SU-DHL-6 (cell line): ENCODE measurements around the gene CD2.

Experiments used
- H2AFZ ChIP-seq: fragments of 200-600 bp; sonication (generic); 2 replicates; pipeline ENCODE4 v1.6.1; 2014; ENCODE audit warnings: low read depth, mild to moderate bottlenecking, moderate library complexity, mixed read lengths, antibody characterized with exemption, low read length; ENCODE audit not compliant: severe bottlenecking
- H3F3A ChIP-seq: fragments of 200-600 bp; shearing (Covaris generic); 2 replicates; pipeline ENCODE4 v1.6.0; 2016; ENCODE audit warnings: antibody characterized with exemption, mild to moderate bottlenecking; ENCODE audit not compliant: insufficient read depth
- H3K27ac ChIP-seq: fragments of 200-600 bp; sonication (generic); 2 replicates; pipeline ENCODE4 v1.5.1; 2016; ENCODE audit warnings: low read depth, mild to moderate bottlenecking, low read length, moderate library complexity, mixed read lengths
- H3K27me3 ChIP-seq: fragments of 200-600 bp; sonication (generic), shearing (Covaris generic); 2 replicates; pipeline ENCODE4 v1.6.0; 2014; ENCODE audit warnings: mild to moderate bottlenecking, low read length
- H3K36me3 ChIP-seq: fragments of 200-600 bp; sonication (generic); 2 replicates; pipeline ENCODE4 v1.6.1; 2014; ENCODE audit warnings: mild to moderate bottlenecking, low read length, mixed read lengths
- H3K4me2 ChIP-seq: fragments of 300-600, 200-600 bp; shearing (Covaris generic), sonication (generic); 2 replicates; pipeline ENCODE4 v1.6.0; 2014; ENCODE audit warnings: low read length, low read depth, mild to moderate bottlenecking; ENCODE audit not compliant: poor library complexity, severe bottlenecking
- H3K4me3 ChIP-seq: fragments of 200-600 bp; sonication (generic); 2 replicates; pipeline ENCODE4 v1.5.1; 2014; ENCODE audit warnings: antibody characterized with exemption, low read length, mild to moderate bottlenecking, mixed read lengths; ENCODE audit not compliant: insufficient read depth, poor library complexity, severe bottlenecking
- H3K79me2 ChIP-seq: fragments of 200-600 bp; sonication (generic); 2 replicates; pipeline ENCODE4 v1.6.1; 2014; ENCODE audit warnings: mild to moderate bottlenecking, low read length, moderate library complexity; ENCODE audit not compliant: insufficient read depth
- H3K9ac ChIP-seq: fragments of 200-600 bp; sonication (generic); 2 replicates; pipeline ENCODE4 v1.7.0; 2014; ENCODE audit warnings: mild to moderate bottlenecking, low read length
- H3K9me2 ChIP-seq: fragments of 200-600 bp; sonication (generic); replicated peaks from 2 replicates; pipeline ENCODE4 v1.6.1; 2014; ENCODE audit warnings: low read length; ENCODE audit not compliant: insufficient read depth
- H3K9me3 ChIP-seq: fragments of 200-600 bp; sonication (generic); 2 replicates; pipeline ENCODE4 v1.6.1; 2014; ENCODE audit warnings: low read length, mixed read lengths; ENCODE audit not compliant: insufficient read depth
- H4K20me1 ChIP-seq: fragments of 200-600 bp; sonication (generic); 2 replicates; pipeline ENCODE4 v1.6.1; 2014; ENCODE audit warnings: low read depth, mild to moderate bottlenecking, antibody characterized with exemption, low read length, moderate library complexity, mixed read lengths
- CTCF ChIP-seq: fragments of 200-600 bp; sonication (generic); IDR thresholded peaks from one replicate; pipeline ENCODE4 v1.5.1; 2017; ENCODE audit warnings: antibody characterized with exemption, mild to moderate bottlenecking, low read length, moderate library complexity; ENCODE audit not compliant: insufficient read depth, poor library complexity, severe bottlenecking
- EZH2phosphoT487 ChIP-seq: fragments of 200-600 bp; sonication (generic), shearing (Covaris generic); conservative IDR thresholded peaks from 2 replicates; pipeline ENCODE4 v1.6.1; 2018; ENCODE audit warnings: mild to moderate bottlenecking, antibody characterized with exemption, low read length, moderate library complexity, mixed read lengths

CD2 gene

DNA sequence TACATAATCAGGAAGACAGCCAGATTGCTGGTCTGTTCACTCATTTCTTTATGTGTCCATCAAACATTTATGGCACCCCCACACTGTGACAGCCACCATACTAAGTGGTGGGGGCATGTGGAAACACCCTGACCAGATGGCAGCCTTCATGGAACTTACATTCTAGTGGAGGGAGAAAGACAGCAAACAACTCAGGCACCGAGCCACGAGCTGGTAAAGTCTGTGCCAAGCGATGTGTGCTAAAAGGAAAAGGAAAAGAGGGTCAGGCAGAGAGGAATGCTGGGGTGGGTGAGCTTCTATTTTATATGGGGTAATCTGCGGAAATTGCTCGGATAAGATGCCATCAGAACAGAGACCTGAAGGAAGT, 33.2 kb upstream of the CD2 start:
- Histone ChIP-seq H3K27ac (no peak overlapping the region), H2AFZ (no peak overlapping the region), H3K9ac (no peak overlapping the region), H3F3A (no peaks in the 10 kb centered on the region), H3K9me3 (no peaks in the 10 kb centered on the region), H3K27me3 (no peaks in the 10 kb centered on the region), H3K9me2 (no peaks in the 10 kb centered on the region), H4K20me1 (no peaks in the 10 kb centered on the region), H3K4me3 (no peak overlapping the region), H3K4me2 (no peak overlapping the region), H3K36me3 (no peaks in the 10 kb centered on the region), H3K79me2 (no peaks in the 10 kb centered on the region)
- TF ChIP-seq CTCF = no peak
- TF ChIP-seq EZH2phosphoT487 = no peak

DNA sequence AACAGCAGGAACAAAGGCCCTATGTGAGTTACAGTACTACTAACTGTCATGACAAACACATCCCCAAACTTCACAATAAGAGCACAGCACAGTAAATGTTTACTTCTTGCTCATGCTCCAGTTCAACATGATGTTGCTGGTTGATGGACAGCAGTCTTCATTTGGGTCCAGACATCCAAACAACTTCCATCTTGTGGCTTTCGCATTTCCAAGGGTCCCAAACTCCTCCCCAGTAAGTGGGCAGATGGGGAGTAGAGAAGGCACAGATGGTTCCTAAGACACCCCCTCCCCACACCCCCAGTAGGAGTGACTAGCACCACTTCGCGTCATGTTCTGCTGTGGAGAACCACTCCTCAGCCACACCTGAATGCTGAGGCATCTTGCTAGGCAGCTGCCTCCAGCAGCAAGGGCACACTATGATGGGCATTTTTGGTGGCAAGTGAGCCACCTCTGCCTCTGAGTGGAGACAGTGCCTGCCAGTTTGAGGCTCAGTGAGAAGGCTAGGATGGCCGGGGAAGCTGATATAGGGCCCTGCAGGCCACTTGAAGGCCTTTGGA, 32.7 kb upstream of the CD2 start:
- TF ChIP-seq EZH2phosphoT487 (no peak), CTCF (no peak)
- no peaks in the 10 kb centered on the region for H3K36me3 ChIP-seq
- no peak overlapping the region for H3K27ac ChIP-seq
- H3F3A ChIP-seq = no peaks in the 10 kb centered on the region
- H3K27me3 ChIP-seq = no peaks in the 10 kb centered on the region
- H4K20me1 ChIP-seq = no peaks in the 10 kb centered on the region
- no peaks in the 10 kb centered on the region for H3K79me2 ChIP-seq
- H2AFZ ChIP-seq = no peak overlapping the region
- no peak overlapping the region for H3K4me2 ChIP-seq
- H3K9me2 ChIP-seq = no peaks in the 10 kb centered on the region
- H3K4me3 ChIP-seq = no peak overlapping the region
- no peak overlapping the region for H3K9ac ChIP-seq
- no peaks in the 10 kb centered on the region for H3K9me3 ChIP-seq

DNA sequence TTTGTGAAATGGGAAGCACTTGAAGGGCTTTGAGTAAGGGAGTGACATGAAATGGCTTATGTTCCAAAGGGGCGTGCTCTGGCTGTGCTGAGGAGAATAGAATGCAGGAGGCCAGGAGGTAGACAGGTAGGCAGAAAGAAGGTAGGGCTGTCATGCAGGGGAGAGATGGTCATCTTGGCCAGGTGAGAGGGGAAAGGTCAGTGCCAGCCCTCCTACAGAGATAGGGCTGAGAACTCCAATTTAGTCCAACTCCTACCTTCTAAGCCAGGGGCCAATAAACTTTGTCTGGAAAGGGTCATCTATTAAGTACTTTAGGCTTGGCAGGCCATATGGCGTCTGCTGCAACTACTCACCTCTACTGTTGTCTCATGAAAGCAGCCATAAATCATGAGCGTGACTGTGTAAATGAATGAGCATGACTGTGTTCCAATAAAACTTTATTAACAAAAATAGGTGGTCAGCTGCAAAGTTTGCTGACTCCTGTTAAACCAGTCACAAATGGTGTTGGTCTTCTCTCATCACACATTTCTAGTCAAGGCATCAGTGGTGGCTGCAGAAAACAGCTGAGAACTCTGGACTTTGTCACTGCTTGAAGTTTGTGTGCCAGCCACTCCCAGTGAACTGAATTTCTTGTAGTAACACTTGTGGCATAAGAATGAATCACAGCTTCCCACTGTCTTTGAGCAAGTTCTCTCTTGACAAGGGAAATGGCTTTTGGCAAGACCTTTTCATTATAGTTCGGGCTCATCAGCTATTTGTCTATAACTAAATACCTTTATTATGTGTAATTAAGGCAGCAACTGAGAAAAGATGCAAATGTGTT, 32.0 kb upstream of the CD2 start:
- Histone ChIP-seq H3K27ac (no peak overlapping the region), H3K9me2 (no peaks in the 10 kb centered on the region), H3F3A (no peaks in the 10 kb centered on the region), H4K20me1 (no peaks in the 10 kb centered on the region), H3K4me3 (no peak overlapping the region), H3K27me3 (no peaks in the 10 kb centered on the region), H3K36me3 (no peaks in the 10 kb centered on the region), H3K79me2 (no peaks in the 10 kb centered on the region), H2AFZ (no peak overlapping the region), H3K9me3 (no peaks in the 10 kb centered on the region), H3K4me2 (no peak overlapping the region), H3K9ac (no peak overlapping the region)
- TF ChIP-seq EZH2phosphoT487 (no peak), CTCF (no peak)
